Putamen (tissue), 1 donor: ENCODE results near the gene SDCCAG8.
A peak's percentile ranks its signal among the peaks of the same experiment; 100 is the strongest.

Experiments used
- DNase-seq: peaks from one replicate; pipeline ENCODE4 v3.0.0-alpha.2; 2016; ENCODE audit warnings: low spot score

The SDCCAG8 gene

DNA sequence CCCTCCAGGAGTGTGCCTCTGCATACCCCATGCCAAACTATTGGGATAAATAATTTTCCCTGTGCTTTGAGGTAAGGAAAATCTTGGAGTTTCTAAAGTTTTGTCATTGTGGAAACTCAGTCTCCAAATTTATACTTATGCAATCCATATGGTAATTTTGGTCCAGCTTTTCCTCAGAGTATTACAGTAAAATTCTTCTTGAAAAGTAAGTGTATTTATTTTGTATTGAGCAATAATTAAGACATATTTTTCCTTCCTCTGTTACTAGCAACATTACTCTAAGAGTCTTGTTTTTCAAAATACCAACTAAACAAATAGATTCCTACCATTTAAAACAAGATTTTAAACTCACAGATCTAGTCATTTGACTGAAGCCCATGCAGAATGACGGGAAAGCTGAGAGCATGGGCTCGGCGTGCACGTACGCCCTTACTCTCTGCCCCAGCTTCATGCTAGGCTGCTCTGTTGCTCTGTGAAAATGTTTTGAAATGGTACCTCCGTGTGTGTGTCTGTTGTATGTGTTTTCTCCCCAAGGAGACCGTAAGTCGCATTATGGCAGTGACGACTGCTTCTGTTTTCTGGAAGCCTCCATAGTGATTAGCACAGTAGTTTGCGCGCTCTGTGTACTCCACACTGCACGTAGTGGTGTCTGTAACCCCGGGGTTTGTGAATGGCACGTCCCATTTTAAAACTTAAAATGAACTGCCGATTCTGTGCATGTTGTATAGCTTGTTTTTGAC is 165.3 kb downstream of the SDCCAG8 start:
- DNase-seq = peak; percentile 36

GRCh38 chr1:243421784-243422183 is 165.9 kb downstream of the SDCCAG8 start:
- DNase-seq = peak; percentile 74

DNA sequence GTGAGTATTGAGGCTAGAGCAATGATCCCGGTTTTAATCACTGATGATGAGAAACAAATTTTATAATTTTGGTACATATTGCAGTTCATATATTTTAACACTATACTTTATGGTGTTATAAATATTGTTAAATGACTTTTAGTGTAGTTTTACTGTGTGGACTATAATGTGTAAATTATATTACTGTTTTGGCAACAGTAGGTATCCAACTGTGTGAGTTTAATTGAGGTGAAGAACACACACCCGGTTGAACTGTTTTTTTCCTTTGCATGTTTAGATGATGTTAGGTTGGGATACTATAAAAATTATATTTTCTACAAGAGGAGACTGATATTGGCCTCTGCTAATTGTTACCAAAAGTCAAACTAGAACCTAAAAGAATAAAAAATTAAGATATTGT is 166.5 kb downstream of the SDCCAG8 start:
- no peak for DNase-seq

DNA sequence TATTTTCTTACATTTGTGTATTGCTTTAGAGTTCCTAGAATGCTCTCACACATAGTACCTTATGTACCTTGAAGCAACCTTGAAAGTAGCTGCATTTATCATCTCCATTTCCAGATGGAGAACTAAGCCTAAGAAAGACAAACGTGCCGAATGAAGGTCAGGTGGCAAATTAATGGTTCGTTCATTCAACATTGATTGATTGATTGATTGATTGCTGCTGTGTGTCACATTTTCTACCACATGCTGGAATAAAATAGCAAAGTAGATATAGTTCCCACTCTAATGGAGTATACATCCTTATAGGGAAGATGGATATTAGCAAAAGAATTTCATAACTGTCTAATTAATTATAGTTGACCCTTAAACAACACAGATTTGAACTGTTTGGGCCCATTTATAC is 172.2 kb downstream of the SDCCAG8 start:
- DNase-seq = no peak

DNA sequence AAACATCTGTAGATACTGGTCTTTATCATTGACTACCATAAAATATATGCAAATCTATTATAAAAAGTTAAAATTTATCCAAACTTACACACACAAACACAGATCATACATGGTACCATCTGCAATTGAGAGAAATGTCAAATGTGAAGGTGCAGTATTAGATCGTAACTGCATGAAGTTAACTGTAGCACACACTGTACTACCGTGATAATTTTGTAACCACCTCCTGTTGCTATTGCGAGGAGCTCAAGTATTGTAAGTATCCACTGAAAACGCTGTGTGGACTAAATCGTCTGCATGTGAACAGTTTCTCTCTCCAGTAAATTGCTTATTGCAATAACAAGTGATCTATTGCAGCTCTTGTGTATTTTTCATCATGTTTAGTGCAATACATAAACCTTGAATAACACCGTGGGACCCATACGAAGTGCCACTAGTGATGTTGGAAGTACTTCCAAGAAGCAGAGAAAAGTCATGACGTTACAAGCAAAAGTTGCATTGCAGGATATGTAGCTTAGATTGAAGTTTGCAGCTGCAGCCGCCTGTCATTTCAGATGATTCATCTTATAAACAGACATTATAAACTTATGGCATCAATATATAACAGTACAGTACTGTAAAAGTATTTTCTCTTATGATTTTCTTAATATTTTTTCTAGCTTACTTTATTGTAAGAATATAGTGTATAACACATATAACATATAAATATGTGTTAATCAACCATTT is 172.9 kb downstream of the SDCCAG8 start:
- no peak for DNase-seq

- DNase-seq = no peak
These were observed 175.8 kb downstream of the SDCCAG8 start for GRCh38 chr1:243431591-243431990.

DNA sequence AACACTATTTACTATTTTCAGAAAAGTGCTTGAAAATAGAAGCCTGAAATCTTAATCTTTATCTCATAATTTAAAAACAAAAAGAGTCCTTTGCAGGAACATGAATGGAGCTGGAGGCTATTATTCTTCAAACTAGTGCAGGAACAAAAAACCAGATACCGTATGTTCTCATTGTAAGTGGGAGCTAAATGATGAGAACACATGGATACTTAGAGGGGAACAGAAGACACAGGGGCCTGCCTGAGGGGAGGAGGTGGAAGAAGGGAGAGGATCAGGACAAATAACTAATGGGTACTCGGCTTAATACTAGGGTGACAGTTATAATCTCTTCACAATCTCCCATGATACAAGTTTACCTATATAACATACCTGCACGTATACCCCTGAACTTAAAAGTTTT is 176.3 kb downstream of the SDCCAG8 start:
- no peak for DNase-seq

GRCh38 chr1:243433737-243434370 is 178.0 kb downstream of the SDCCAG8 start:
- peak; percentile 44 for DNase-seq

- DNase-seq = no peak
These were observed 178.8 kb downstream of the SDCCAG8 start for GRCh38 chr1:243434594-243434993.

- no peak for DNase-seq
These were observed 180.0 kb downstream of the SDCCAG8 start for GRCh38 chr1:243435836-243436235.

- DNase-seq = no peak
These were observed 182.3 kb downstream of the SDCCAG8 start for GRCh38 chr1:243438146-243438545.

DNA sequence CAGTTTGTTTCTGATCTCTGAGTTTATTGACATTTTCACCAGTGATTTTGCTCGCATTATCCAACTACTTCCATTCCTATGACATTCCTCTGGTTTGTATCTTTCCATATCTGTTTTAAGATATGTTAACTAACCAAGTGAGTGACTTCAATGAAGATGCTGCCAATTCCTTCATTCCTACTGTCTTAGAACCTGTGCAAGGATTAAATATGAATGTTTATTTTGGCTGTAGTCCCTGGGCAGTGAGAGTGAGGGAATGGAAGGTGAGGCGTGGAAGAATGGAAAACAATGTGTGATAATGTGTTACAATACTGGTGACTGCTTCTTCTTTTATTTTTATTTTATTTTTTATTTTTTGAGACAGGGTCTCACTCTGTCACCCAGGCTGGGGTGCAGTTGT is 183.0 kb downstream of the SDCCAG8 start:
- DNase-seq = no peak

- no peak for DNase-seq
These were observed 184.6 kb downstream of the SDCCAG8 start for GRCh38 chr1:243440406-243440805.

DNA sequence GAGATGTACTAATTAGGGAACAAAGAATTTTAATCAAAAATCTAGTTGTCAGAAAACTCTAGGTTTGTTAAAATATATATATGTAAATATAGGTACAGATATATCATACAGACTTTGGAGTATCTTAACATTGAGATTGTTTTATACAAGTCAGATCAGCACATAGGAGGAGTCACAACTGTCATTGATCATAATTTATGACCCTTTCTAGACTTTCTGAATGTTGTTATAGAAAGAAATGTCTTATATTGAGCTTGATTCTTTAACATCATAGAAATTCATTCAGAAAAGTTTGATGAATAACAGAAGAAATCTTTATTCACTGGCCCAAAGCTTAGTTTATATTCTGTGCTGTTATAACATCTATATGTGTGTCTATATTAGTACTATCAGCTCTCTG is 185.8 kb downstream of the SDCCAG8 start:
- DNase-seq = no peak

DNA sequence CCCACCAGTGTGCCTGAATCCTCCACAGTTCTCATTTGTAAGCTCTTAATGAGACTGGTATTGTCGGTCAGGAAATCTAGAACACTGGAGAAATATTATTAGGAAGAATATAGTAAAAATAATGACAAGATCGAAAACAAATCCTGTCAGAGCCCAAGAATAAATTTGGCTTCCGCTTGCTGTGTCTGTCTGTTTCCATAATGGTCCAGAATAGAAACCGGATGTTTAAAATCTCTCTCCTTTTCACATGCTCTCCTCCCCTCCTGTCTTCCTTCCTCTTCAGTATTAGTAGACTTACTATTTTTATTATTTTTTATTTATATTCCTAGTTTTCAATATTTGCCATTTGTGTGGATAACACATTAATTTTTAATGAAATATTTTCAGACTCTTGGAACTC is 187.7 kb downstream of the SDCCAG8 start:
- DNase-seq = no peak

GRCh38 chr1:243447347-243447746 is 191.5 kb downstream of the SDCCAG8 start:
- no peak for DNase-seq

- DNase-seq = no peak
These were observed 192.0 kb downstream of the SDCCAG8 start for GRCh38 chr1:243447844-243448243.

DNA sequence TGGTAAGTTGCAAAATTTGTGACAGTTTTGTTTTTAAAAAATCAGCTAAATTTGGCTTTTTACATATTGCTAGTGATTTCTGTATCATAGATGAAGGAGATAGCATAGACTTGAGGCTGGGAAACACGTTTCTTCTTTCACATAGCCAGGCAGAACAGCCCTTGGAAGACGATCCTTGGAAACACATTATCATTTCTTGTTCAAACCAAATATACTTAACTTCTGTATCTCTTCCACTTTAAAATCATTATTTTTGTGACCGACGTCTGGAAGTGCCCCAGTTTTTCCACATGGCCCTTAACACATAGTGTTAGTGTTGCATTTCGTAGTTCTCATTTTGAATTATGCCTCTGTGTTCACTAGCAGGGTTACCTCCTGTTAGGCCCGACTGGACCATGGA is 193.5 kb downstream of the SDCCAG8 start:
- no peak for DNase-seq

DNA sequence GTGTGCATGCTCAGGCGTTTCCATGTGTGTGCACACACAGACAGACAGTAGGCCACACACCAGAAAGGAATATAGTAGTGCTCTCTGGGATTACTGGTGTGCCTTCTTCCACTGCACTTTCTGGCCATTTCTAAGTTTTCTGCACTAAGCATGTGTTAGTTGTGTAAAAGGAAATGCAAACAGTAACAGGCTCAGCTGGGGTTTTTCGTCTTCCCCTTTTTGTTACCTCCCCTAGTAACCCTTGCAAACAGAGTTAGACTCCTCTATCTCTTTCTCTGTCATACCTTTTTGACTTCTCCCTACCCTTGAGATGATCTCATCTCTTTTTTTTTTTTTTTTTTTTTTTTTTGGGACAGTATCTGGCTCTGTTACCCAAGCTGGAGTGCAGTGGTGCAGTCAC is 196.3 kb downstream of the SDCCAG8 start:
- DNase-seq = no peak

GRCh38 chr1:243454328-243454997 is 198.6 kb downstream of the SDCCAG8 start:
- DNase-seq = no peak

DNA sequence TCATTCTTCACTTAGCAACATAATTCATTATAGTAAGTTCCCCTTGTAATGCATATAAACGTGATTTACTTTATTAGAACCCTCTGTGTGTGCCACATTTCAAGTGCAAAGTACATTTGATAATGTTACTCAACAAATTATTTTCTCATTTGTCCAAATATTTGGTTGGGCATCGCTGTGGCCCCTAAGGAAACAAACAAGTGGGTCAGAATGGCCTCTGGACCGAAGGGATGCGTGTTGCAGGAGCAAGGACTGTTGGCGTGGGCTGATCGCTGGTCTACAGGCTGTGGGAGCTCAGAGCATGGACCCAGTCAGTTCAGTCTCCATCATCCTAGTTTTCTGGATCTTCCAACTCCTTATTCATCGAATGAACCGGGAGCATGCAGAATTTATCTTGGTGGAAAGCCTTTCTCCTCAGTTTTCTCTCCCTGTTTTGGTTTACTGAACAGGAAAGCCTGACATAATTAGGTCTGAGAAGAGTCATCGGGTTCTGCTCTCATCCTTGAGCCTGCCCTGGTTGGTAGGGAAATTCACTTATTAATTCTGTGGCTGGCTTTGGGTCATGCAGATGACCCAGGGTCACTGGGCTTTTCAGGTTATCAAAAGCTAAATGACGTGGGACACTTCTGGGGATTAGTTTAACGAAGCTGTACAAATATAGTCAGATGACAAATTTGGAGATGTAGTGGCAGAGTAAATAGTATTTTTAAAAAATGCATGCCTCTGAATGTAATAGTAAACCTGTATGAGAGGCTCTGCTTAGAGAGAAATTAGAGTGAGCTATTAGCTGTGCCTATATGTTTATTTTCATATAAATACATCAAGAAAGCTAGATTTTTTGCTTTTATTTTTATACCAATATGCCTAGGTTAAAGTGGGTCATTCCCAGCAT is 200.2 kb downstream of the SDCCAG8 start:
- no peak for DNase-seq
